GM21717 (cell line): Measurements from ENCODE around the gene TMEM61.
"Not testable (repeated sequence)": the region's sequence is repeated elsewhere in the genome, so short reads cannot be mapped to it uniquely, and the experiment has no call there.

Experiments
- ATAC-seq: cut with Tn5 transposase; IDR thresholded peaks from one replicate; pipeline ENCODE4 v1.9.1; 2021; ENCODE audit warnings: mild to moderate bottlenecking, moderate library complexity; ENCODE audit not compliant: unreplicated experiment

TMEM61 gene

GRCh38 chr1:54980528-54981241 is at the start of gene TMEM61:
Gene TMEM61 (plus strand): TSS chr1:54980628. CDS start chr1:54981066, 438 bp downstream.
- ATAC-seq: no peak

GRCh38 chr1:54931275-54931840 is 49.1 kb upstream of the TMEM61 start:
- no peak for ATAC-seq

GRCh38 chr1:54934081-54934480 is 46.3 kb upstream of the TMEM61 start:
- ATAC-seq: not testable (repeated sequence)

GRCh38 chr1:54934869-54935268 is 45.6 kb upstream of the TMEM61 start:
- ATAC-seq: no peak

DNA sequence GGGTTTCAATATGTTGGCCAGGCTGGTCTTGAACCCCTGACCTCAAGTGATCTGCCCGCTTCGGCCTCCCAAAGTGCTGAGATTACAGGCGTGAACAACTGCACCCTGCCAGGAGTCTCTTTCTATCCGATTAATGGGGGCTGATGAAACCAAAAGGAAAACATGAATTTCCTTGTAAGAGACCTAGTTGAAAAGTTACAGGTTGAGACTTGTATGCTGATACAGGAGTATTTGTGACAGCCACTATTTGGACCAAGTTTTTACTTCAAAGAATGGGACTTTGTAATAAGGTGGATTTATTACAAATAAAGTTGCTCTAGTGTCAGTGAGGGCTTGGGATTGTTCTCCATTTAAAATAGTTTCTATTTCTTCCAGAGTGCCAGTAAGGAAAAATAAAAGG is 43.6 kb upstream of the TMEM61 start:
- ATAC-seq: no peak

DNA sequence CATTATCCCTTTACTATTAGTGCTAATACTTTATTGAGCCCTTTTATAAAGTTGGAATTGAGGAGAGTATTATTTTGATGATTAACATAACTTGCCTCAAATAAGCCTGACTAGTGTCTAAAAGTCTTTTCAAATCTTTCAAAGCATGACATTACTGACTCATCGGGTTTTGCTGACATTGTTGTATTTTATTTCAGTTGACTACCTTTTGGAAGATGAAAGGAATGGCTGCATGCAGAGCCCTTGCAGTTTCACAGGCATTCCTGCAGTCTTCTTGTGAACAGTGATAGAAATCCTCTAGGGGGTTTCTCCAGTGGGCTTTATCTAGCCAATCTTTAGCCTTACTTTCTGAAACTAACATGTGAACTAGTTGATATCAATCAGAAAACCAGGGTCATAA is 43.0 kb upstream of the TMEM61 start:
- no peak for ATAC-seq

- ATAC-seq: not testable (repeated sequence)
These were observed 41.5 kb upstream of the TMEM61 start for GRCh38 chr1:54938955-54939354.

DNA sequence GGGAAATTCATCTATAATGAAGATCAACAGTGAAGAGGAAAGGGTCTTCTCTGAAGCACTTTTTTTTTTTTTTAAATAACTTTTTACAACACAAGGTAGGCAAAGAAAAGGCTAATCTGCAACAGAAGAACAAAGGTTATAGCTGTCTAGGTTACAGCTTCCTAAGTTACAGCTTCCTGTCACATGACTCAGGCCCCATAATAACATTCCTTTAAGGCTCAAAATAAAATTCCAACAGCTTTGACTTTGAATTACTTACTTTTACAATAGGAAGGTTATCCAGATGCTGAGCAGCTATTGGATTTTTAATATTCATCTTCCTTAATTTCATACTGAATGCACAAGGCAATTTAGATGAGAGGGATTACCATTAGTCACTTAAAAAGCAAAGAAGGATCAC is 40.4 kb upstream of the TMEM61 start:
- ATAC-seq: no peak

DNA sequence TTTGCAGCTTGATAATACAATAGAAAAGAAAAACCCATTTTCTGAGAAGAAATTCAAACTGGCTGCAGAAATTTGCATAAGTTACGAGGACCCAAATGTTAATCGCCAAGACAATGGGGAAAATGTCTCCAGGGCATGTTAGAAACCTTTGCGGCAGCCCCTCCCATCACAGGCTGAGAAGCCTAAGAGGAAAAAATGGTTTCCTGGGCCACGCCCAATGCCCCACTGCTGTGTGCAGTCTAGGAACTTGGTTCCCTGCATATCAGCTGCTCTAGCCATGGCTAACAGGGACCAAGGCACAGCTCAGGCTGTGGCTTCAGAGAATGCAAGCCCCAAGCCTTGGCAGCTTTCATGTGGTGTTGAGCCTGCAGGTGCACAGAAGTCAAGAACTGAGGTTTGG is 37.5 kb upstream of the TMEM61 start:
- ATAC-seq: no peak

DNA sequence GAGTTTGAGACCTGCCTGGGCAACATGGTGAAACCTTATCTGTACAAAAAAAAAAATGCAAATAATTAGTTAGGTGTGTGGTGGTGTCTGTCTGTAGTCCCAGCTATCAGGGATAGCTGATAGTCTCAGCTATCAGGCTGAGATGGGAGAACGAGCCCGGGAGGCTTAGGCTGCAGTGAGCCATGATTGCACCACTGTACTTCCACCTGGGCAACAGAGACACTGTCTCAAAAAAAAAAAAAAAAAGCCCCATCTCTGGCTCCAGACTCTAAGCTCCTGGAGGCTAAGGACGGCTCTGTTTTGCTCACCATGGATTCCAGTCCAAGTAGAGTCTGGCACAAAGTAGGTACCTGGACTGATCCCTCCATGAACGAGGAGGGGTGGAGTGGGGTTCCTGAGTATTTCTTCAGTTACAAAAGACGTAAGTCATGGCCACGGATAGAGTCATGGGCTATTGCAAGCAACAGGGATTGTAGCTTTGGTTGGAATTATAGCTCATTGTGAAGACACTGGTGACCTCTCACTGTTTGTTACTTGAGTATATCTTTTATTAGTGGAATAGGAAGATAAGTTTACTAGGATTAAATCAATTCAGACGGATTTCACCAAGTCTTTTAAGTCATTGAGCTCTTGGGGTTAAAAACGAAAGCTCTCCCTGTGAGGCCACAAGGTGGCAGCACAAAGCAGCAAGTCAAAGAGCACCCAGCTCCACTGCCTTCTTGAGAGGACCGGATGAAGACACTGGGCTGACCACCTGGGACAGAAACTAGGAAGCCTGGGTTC is 35.6 kb upstream of the TMEM61 start:
- ATAC-seq: no peak

DNA sequence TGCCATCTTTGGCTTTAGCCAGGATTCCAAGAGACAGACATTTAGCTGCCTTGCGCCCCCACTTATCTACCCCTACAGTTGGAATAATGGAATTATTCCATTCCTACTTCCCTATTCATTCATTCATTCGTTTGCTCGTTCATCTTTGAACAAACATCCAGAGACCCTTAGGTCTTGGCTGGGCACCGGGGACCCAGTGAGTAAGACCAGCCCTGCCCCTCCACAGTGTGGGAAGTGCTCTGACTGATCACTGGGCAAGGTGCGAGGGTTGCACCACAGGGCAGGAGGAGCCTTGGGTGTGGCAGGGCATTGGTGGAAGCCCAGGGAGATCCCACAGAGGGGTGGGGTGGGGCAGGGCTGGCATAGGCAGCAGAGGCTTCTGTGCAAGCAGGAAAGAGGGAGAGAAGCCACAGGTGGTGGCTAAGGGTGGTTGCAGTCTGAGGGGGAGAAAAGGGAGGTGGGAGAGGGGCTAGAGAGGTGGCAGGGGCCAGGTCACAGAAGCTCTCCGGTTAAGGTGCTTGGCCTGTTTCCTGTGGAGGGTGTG is 35.0 kb upstream of the TMEM61 start:
- ATAC-seq: no peak

- ATAC-seq: no peak
These were observed 32.9 kb upstream of the TMEM61 start for GRCh38 chr1:54947540-54947939.

GRCh38 chr1:54949053-54949452 is 31.4 kb upstream of the TMEM61 start:
- no peak for ATAC-seq

DNA sequence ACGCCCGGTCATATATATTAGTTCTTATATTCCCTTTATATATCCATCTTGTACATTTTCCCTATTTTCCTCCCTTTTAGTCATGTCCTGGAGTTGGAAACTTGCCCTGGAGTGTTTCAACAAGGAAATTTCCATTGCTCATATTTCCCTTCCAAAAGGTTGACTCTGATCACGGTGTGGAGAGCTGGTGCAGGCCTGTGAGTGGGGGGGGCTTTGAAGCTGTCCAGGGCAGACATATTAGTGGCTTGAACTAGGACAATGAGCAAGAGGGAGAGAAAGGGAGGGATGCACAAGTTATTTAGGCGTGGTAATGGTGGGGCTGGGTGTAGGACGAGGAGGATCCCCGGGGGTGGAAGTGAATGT is 30.4 kb upstream of the TMEM61 start:
- ATAC-seq: no peak

- ATAC-seq: no peak
These were observed 29.9 kb upstream of the TMEM61 start for GRCh38 chr1:54950369-54951163.

DNA sequence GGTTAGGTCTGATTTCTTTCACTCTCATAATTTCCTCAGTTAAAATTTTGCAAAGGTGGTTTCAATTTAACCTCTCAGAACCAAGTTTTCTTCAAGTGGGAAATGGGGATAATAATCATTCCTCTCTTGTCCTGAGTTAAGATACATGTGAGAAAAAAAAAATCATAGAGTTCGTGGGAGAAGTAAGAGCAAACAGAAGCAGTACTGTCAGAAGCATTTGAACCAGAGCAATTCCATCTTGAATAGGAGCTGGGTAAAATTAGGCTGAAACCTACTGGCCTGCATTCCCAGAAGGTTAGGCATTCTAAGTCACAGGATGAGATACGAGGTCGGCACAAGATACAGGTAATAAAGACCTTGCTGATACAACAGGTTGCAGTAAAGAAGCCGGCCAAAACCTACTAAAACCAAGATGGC is 28.6 kb upstream of the TMEM61 start:
- no peak for ATAC-seq

GRCh38 chr1:54952950-54953718 is 27.3 kb upstream of the TMEM61 start:
- ATAC-seq: no peak

- no peak for ATAC-seq
These were observed 26.6 kb upstream of the TMEM61 start for GRCh38 chr1:54953846-54954245.

- no peak for ATAC-seq
These were observed 25.1 kb upstream of the TMEM61 start for GRCh38 chr1:54955359-54955758.

DNA sequence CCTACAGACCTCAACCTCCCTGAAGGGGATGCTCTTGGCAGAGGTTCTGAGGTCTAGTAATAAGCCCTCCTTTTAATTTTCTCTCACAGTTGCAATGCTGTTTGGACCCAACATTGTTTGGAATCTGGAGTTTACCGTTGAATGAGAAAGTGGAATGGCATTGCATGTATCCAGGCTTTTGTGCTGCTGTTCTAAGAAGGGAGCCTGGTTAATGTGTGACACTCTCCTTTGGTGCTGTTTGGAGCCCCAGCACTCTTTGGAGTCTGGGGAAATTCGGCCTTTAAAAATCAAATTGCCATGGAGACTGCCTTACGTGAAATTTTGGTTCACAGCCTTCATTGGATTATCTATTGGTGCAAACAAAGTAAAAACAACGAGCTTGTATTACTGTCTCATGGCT is 23.7 kb upstream of the TMEM61 start:
- no peak for ATAC-seq
